Peyer's patch (tissue), 4 donors: Measurements from ENCODE around the gene TAF1. TPM values are rescaled to one million over a fixed set of nuclear protein-coding genes. Genes with fewer than 3 reads are reported as not detected.
"Not testable (repeated sequence)": the region's sequence is repeated elsewhere in the genome, so short reads cannot be mapped to it uniquely, and the experiment has no call there.

Experiments
- DNase-seq, 3 donors: peaks; one replicate each; pipeline ENCODE4 v3.0.0-alpha.2; 2017 to 2019
- H3K27ac ChIP-seq, 4 donors: fragments of 200-600 bp; sonication (generic); one replicate each; pipeline ENCODE4 v1.5.1; 2016 to 2019
- H3K27me3 ChIP-seq, 2 donors: fragments of 200-600 bp; sonication (generic); one replicate each; pipeline ENCODE4 v1.5.1; 2019
- H3K36me3 ChIP-seq, 3 donors: fragments of 200-600 bp; sonication (generic); one replicate each; pipeline ENCODE4 v1.5.1; 2016 to 2019
- H3K4me1 ChIP-seq, 4 donors: fragments of 200-600 bp; sonication (generic); one replicate each; pipeline ENCODE4 v1.5.1; 2016 to 2019
- H3K4me3 ChIP-seq, 4 donors: fragments of 200-600 bp; sonication (generic); 1 replicate in 3 of 4; 2 replicates in 1 of 4; pipeline ENCODE4 v1.5.1; 2016 to 2019; ENCODE audit warnings: mild to moderate bottlenecking in 1 of 4
- H3K9me3 ChIP-seq, 4 donors: fragments of 200-600 bp; sonication (generic); one replicate each; pipeline ENCODE4 v1.5.1; 2016 to 2019; ENCODE audit warnings: mild to moderate bottlenecking in 1 of 4
- POLR2A ChIP-seq, 2 donors: fragments of 450-650 bp; IDR thresholded peaks; one replicate each; pipeline ENCODE4 v1.5.1; 2017; ENCODE audit warnings: antibody characterized with exemption in 2 of 2, mild to moderate bottlenecking in 2 of 2, moderate library complexity in 2 of 2
- total RNA-seq, 4 donors: library from RNA; depleted of rRNA; stranded (reverse); fragments of >200 nt; gene quantifications; one replicate each; pipeline ENCODE4 v1.1.0, GENCODE V29; 2016
- TF ChIP-seq, protein P1 (sequence below), 6 experiments: fragments of 450-650 bp in 4 of 6; fragments of 200-600 bp in 2 of 6; sonication (generic) in 1 of 6; IDR thresholded peaks; one replicate each; pipeline ENCODE4 v1.5.1; 2017 to 2019; ENCODE audit warnings: antibody characterized with exemption in 6 of 6, mild to moderate bottlenecking in 3 of 6, moderate library complexity in 1 of 6

TAF1 gene
- total RNA-seq, 4 donors from 2014 or later = 47.8 to 301 (median 80.0) TPM

DNA sequence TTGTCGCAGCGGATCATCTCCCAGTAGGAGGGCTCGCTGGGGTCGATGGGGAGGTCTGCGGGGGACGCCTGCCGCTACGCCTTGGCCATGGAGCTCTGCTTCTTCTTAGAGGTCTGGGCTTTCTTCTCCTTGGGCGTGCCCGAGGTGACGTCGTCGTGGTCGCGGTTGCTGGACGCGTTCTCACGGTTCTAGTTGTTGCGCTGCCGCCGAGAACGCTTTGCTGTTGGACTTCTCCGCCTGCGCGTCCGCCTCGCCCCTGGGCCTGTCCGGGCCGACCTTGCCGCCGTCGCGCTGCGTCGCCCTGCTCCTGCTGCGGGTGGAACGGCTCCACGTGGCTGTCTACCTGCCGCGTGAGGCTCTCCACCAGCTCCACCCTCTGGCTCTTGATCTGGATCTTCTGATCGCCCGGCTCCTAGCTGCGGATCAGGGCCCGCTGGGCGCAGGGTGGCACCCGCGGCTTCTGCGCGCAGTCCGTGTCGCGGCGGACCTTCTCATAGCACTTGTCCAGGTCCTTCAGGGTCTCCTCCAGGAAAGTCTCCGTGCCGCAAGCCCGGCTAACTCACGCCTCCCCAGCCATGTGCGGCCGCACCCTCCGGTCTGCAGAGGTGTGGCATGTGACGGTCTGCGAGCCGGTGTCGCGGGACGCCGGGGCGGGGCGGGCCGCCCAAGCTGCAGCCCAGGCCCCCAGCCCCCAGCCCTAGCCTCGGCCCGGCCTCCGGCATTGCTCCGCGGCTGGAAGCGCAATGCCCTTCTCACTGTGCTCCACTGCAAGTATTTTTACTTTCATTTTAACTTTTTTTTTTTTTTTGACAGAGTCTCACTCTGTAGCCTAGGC is 126.3 kb downstream of the TAF1 start:
- Histone ChIP-seq H3K4me1 (no peaks in the 10 kb centered on the region), H3K27ac (peak overlapping the region; percentile 8 to 43 (median 12)), H3K4me3 (peak overlapping the region; percentile 47 to 67 (median 55)), H3K27me3 (no peaks in the 10 kb centered on the region), H3K36me3 (no peaks in the 10 kb centered on the region), H3K9me3 (no peaks in the 10 kb centered on the region)
- DNase-seq = peak; percentile 20 to 66 (median 63)
- no peak for TF ChIP-seq POLR2A (IDR thresholded peaks at IDR 0.05)
- TF ChIP-seq, protein P1, sequence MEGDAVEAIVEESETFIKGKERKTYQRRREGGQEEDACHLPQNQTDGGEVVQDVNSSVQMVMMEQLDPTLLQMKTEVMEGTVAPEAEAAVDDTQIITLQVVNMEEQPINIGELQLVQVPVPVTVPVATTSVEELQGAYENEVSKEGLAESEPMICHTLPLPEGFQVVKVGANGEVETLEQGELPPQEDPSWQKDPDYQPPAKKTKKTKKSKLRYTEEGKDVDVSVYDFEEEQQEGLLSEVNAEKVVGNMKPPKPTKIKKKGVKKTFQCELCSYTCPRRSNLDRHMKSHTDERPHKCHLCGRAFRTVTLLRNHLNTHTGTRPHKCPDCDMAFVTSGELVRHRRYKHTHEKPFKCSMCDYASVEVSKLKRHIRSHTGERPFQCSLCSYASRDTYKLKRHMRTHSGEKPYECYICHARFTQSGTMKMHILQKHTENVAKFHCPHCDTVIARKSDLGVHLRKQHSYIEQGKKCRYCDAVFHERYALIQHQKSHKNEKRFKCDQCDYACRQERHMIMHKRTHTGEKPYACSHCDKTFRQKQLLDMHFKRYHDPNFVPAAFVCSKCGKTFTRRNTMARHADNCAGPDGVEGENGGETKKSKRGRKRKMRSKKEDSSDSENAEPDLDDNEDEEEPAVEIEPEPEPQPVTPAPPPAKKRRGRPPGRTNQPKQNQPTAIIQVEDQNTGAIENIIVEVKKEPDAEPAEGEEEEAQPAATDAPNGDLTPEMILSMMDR (IDR thresholded peaks at IDR 0.05) = no peak

DNA sequence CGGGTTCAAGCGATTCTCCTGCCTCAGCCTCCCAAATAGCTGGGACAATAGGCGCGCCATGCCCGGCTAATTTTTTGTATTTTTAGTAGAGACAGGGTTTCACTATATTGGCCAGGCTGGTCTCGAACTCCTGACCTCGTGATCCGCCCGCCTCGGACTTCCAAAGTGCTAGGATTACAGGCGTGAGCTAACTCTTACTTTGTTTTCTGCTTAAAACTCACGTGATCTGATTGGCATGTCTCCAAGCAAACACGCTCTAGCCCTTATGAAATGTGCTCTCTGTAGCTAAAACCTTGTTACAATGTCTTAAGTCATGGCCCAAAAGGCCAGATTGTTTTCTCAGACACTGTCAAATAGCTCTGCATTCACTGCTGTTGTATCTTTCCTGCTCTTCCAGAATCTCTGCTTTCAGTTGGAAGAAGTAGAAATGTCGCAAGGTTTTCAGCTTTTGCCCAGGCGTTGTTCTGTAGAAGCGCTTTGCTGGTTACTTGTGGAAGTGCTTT is 127.0 kb downstream of the TAF1 start:
- no peak for DNase-seq
- peak overlapping the region; percentile 47 to 67 (median 55) for H3K4me3 ChIP-seq
- H3K9me3 ChIP-seq = no peaks in the 10 kb centered on the region
- H3K27me3 ChIP-seq = no peaks in the 10 kb centered on the region
- no peaks in the 10 kb centered on the region for H3K4me1 ChIP-seq
- TF ChIP-seq, protein P1 (IDR thresholded peaks at IDR 0.05) = no peak
- TF ChIP-seq POLR2A (IDR thresholded peaks at IDR 0.05) = no peak
- peak overlapping the region in 1 of 4 donors; percentile 8 for H3K27ac ChIP-seq
- H3K36me3 ChIP-seq = no peaks in the 10 kb centered on the region

DNA sequence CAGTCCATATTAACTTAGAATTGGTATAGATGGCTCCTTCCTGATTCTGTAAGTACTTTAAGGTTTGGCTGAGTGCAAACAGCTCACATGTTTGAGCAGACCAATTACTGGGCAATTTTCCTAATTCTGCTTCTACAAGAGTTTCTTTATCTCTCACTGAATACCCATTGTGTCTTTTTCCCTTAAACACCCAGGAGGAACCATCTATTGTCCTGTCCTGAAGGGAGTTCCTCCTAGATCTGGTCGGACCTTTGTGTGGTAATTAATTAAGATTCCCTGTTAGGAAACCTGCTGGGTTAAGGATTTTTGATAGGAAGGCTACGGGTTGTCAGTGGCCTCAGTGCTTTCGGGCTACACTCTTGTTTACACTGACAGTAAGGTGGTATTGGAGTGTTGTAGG is 129.8 kb downstream of the TAF1 start:
- not testable (repeated sequence) for H3K27ac ChIP-seq, H3K36me3 ChIP-seq, H3K4me1 ChIP-seq, DNase-seq, H3K4me3 ChIP-seq, H3K9me3 ChIP-seq, H3K27me3 ChIP-seq

DNA sequence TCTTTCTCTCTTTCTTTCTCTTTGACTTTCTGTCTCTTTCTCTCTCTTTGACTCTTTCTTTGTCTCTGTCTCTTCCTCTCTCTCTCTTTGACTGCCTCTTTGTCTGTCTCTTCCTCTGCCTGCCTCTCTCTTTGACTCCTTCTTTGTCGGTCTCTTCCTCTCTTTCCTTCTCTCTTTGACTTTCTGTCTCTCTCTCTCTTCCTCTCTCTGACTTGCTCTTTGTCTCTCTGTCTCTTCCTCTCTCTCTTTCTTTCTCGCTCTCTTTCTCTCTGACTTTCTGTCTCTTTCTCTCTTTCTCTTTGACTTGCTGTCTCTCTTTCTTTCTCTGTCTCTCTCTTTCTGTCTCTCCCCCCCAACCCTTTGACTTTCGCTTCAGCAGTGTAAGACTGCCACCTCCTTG is 130.3 kb downstream of the TAF1 start:
- Histone ChIP-seq H3K9me3 (no peaks in the 10 kb centered on the region), H3K4me1 (no peaks in the 10 kb centered on the region), H3K27ac (no peak overlapping the region), H3K36me3 (no peaks in the 10 kb centered on the region), H3K27me3 (no peaks in the 10 kb centered on the region), H3K4me3 (no peak overlapping the region)
- no peak for DNase-seq
- TF ChIP-seq POLR2A (IDR thresholded peaks at IDR 0.05) = no peak
- TF ChIP-seq, protein P1 (IDR thresholded peaks at IDR 0.05) = no peak

DNA sequence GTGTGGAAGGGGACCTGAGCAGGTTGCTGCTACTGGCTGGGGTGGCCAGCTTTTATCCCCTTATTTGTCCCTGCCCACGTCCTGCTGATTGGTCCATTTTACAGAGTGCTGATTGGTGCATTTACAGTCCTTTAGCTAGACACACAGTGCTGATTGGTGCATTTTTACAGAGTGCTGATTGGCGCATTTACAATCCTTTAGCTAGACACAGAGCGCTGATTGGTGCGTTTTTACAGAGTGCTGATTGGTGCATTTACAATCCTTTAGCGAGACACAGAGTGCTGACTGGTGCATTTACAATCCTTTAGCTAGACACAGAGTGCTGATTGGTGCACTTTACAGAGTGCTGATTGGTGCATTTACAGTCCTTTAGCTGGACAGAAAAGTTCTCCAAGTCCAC is 135.9 kb downstream of the TAF1 start:
- H3K4me3 ChIP-seq, H3K9me3 ChIP-seq, H3K36me3 ChIP-seq, H3K4me1 ChIP-seq, H3K27ac ChIP-seq, H3K27me3 ChIP-seq, DNase-seq: not testable (repeated sequence)

DNA sequence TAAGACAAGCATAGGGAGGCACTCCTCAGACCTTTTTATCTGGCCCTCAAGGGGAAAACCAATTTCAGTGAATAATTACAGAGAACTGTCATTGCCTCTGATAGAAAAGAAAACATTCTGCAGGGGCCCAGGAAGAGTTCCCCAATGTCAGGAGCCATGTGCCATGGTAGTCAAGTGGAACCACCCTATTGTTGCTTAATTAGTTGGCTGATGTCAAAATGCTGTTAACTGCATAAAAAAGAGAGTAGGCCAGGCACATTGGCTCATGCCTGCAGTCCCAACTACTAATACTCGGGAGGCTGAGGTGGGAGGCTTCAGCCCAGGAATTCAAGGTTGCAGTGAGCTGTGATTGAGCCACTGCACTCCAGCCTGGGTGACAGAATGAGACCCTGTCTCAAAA is 138.2 kb downstream of the TAF1 start:
- TF ChIP-seq, protein P1 (IDR thresholded peaks at IDR 0.05) = no peak
- no peak for TF ChIP-seq POLR2A (IDR thresholded peaks at IDR 0.05)
- Histone ChIP-seq H3K4me1 (no peaks in the 10 kb centered on the region), H3K36me3 (no peaks in the 10 kb centered on the region), H3K27me3 (no peaks in the 10 kb centered on the region), H3K4me3 (no peak overlapping the region), H3K27ac (no peak overlapping the region), H3K9me3 (no peaks in the 10 kb centered on the region)
- no peak for DNase-seq
